Thyroid gland (tissue), 4 donors: Measurements from ENCODE around the gene RNFT2.

Source experiments
- POLR2A ChIP-seq, 2 donors: fragments of 450-650 bp; IDR thresholded peaks; one replicate each; pipeline ENCODE4 v1.6.1; 2017; ENCODE audit warnings: antibody characterized with exemption in 2 of 2, mild to moderate bottlenecking in 2 of 2, moderate library complexity in 1 of 2
- TF ChIP-seq, protein P1 (sequence below), 6 experiments: fragments of 200-600 bp in 3 of 6; fragments of 450-650 bp in 3 of 6; sonication (generic) in 3 of 6; IDR thresholded peaks; one replicate each; pipeline ENCODE4 v1.5.1; 2016 to 2019; ENCODE audit warnings: antibody characterized with exemption in 6 of 6, mild to moderate bottlenecking in 2 of 6, inconsistent platforms in 1 of 6, moderate library complexity in 1 of 6

DNA sequence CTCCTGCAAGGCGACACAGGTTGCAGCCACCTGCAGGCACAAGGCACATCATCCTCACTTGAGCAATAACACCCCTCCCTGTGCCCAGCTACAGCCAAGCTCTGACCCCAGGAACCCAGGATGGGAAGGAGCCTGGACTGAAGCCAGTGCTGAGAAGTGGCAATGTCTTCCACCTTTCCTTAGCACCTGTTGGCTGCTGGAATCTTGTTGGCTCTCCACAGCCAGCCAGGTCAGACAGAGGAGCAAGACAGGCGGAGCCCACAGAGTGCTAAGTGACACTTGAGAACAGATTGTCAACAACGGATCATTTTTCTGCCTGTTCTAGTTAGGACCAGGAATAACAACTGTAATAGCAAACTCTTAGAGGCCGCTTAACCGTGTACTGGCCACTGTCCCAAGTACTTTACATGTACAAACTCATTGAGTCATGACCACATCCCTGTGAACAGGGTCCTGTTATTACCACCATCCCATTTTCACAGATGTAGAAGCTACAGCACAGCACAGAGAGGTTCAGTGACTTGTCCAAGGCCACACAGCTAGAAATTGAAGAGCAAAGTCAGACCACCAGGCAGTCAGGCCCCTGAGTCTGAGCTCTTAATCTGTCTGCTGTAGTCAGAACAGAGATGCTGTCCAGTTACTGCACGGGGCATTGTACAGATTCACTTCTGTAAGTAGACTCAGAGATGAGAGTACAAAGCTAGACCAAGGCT lies 45.6 kb downstream of the RNFT2 start:
- TF ChIP-seq, protein P1, sequence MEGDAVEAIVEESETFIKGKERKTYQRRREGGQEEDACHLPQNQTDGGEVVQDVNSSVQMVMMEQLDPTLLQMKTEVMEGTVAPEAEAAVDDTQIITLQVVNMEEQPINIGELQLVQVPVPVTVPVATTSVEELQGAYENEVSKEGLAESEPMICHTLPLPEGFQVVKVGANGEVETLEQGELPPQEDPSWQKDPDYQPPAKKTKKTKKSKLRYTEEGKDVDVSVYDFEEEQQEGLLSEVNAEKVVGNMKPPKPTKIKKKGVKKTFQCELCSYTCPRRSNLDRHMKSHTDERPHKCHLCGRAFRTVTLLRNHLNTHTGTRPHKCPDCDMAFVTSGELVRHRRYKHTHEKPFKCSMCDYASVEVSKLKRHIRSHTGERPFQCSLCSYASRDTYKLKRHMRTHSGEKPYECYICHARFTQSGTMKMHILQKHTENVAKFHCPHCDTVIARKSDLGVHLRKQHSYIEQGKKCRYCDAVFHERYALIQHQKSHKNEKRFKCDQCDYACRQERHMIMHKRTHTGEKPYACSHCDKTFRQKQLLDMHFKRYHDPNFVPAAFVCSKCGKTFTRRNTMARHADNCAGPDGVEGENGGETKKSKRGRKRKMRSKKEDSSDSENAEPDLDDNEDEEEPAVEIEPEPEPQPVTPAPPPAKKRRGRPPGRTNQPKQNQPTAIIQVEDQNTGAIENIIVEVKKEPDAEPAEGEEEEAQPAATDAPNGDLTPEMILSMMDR (IDR thresholded peaks at IDR 0.05) = no peak
- TF ChIP-seq POLR2A (IDR thresholded peaks at IDR 0.05) = no peak
